IMR-90 (cell line): Measurements from ENCODE around the gene ANKRD40. TPM values are rescaled to one million over a fixed set of nuclear protein-coding genes. Genes with fewer than 3 reads are reported as not detected.

Experiments used
- ATAC-seq: fragments of 200-7000 bp; cut with Tn5 transposase; 2 replicates; pipeline ENCODE4 v1.9.1; 2020; ENCODE audit warnings: low read depth, mild to moderate bottlenecking, moderate library complexity
- BruUV-seq: library from RNA; stranded (reverse); fragments of 400-500 nt; replicated peaks from 2 replicates; lab custom pipeline; 2021; lab: Mats Ljungman, UMichigan
- CTCF ChIA-PET: fragments of 300-600 bp; formaldehyde crosslinking; extraction: SDS; loops from one replicate; lab custom pipeline; 2021; ENCODE audit warnings: antibody characterized with exemption; lab: Yijun Ruan, JAX
- POLR2A ChIA-PET: fragments of 300-600 bp; sonication (Branson Sonifier 250); formaldehyde crosslinking; loops from one replicate; lab custom pipeline; 2022; ENCODE audit warnings: antibody characterized with exemption; ENCODE audit not compliant: unreplicated experiment; lab: Charles Lee
- DNase-seq: peaks from one replicate; pipeline ENCODE4 v3.0.0; 2013
- H2AFZ ChIP-seq: replicated peaks from 2 replicates; pipeline ENCODE3; 2013; ENCODE audit warnings: low read length, mild to moderate bottlenecking; ENCODE audit not compliant: poor library complexity
- H2AK5ac ChIP-seq: 2 replicates; pipeline ENCODE4 v1.6.1; 2013; ENCODE audit warnings: low read depth, low read length, inconsistent platforms
- H2AK9ac ChIP-seq: replicated peaks from 2 replicates; pipeline ENCODE3; 2013; ENCODE audit warnings: mild to moderate bottlenecking, low read depth, low read length, moderate library complexity; ENCODE audit not compliant: poor library complexity
- H2BK120ac ChIP-seq: 2 replicates; pipeline ENCODE4 v1.6.1; 2013; ENCODE audit warnings: low read depth, low read length, inconsistent platforms
- H2BK15ac ChIP-seq: 3 replicates; pipeline ENCODE4 v1.6.1; 2013; ENCODE audit warnings: low read depth, low read length, inconsistent platforms
- H2BK20ac ChIP-seq: 2 replicates; pipeline ENCODE4 v1.6.1; 2013; ENCODE audit warnings: low read depth, mild to moderate bottlenecking, inconsistent platforms, low read length, moderate library complexity
- H2BK5ac ChIP-seq: 2 replicates; pipeline ENCODE4 v1.6.1; 2013; ENCODE audit warnings: mild to moderate bottlenecking, low read depth, low read length, inconsistent platforms; ENCODE audit not compliant: poor library complexity, severe bottlenecking
- H3K14ac ChIP-seq: replicated peaks from 2 replicates; pipeline ENCODE4 v1.6.1; 2013; ENCODE audit warnings: low read depth, low read length, inconsistent platforms
- H3K18ac ChIP-seq: 2 replicates; pipeline ENCODE4 v1.6.1; 2013; ENCODE audit warnings: low read depth, low read length, control low read depth
- H3K23ac ChIP-seq: 2 replicates; pipeline ENCODE4 v1.6.1; 2013; ENCODE audit warnings: low read depth, low read length, inconsistent platforms
- H3K27ac ChIP-seq: 2 replicates; pipeline ENCODE4 v1.5.1; 2013; ENCODE audit warnings: mild to moderate bottlenecking, control low read depth, low read length; ENCODE audit not compliant: insufficient read depth
- H3K27me3 ChIP-seq: 2 replicates; pipeline ENCODE4 v1.6.1; 2013; ENCODE audit warnings: low read length; ENCODE audit not compliant: control insufficient read depth, insufficient read depth
- H3K36me3 ChIP-seq: 2 replicates; pipeline ENCODE4 v1.6.1; 2013; ENCODE audit warnings: low read length, mixed read lengths; ENCODE audit not compliant: control insufficient read depth, insufficient read depth
- H3K4ac ChIP-seq: 2 replicates; pipeline ENCODE4 v1.6.1; 2013; ENCODE audit warnings: low read depth, low read length, inconsistent platforms
- H3K4me1 ChIP-seq: 2 replicates; pipeline ENCODE4 v1.6.1; 2013; ENCODE audit warnings: low read length, mixed read lengths; ENCODE audit not compliant: control insufficient read depth, insufficient read depth
- H3K4me2 ChIP-seq: 2 replicates; pipeline ENCODE4 v1.6.1; 2013; ENCODE audit warnings: low read depth, mild to moderate bottlenecking, control low read depth, low read length, moderate library complexity
- H3K4me3 ChIP-seq: 2 replicates; pipeline ENCODE4 v1.5.1; 2013; ENCODE audit warnings: low read depth, mild to moderate bottlenecking, control low read depth, low read length, moderate library complexity; ENCODE audit not compliant: insufficient read depth
- H3K56ac ChIP-seq: 2 replicates; pipeline ENCODE4 v1.6.1; 2013; ENCODE audit warnings: low read length, inconsistent platforms; ENCODE audit not compliant: insufficient read depth; ENCODE audit errors: extremely low read depth
- H3K79me1 ChIP-seq, 2 experiments: 2 replicates each; pipeline ENCODE4 v1.6.1; 2013; ENCODE audit warnings: low read length in 2 of 2, inconsistent platforms in 1 of 2, low read depth in 1 of 2
- H3K9ac ChIP-seq: 2 replicates; pipeline ENCODE4 v1.6.1; 2013; ENCODE audit warnings: low read depth, low read length, control low read depth
- H3K9me1 ChIP-seq: 2 replicates; pipeline ENCODE4 v1.6.1; 2013; ENCODE audit warnings: low read length, inconsistent platforms; ENCODE audit not compliant: insufficient read depth
- H3K9me3 ChIP-seq: 2 replicates; pipeline ENCODE4 v1.6.1; 2013; ENCODE audit warnings: low read length; ENCODE audit not compliant: control insufficient read depth, insufficient read depth
- H4K20me1 ChIP-seq: 2 replicates; pipeline ENCODE4 v1.6.1; 2013; ENCODE audit warnings: low read length, inconsistent platforms; ENCODE audit not compliant: insufficient read depth
- H4K5ac ChIP-seq: 2 replicates; pipeline ENCODE4 v1.6.1; 2013; ENCODE audit warnings: mild to moderate bottlenecking, low read depth, low read length, control low read depth
- H4K8ac ChIP-seq, 2 experiments: 2 replicates each; pipeline ENCODE4 v1.6.1; 2013; ENCODE audit warnings: low read depth in 2 of 2, low read length in 2 of 2, control low read depth in 1 of 2, inconsistent platforms in 1 of 2
- H4K91ac ChIP-seq: 2 replicates; pipeline ENCODE4 v1.6.1; 2013; ENCODE audit warnings: low read depth, low read length, inconsistent platforms; ENCODE audit not compliant: insufficient read depth
- BHLHE40 ChIP-seq: fragments of 150-350 bp; IDR thresholded peaks from 2 replicates; pipeline ENCODE4 v1.6.1; 2016; ENCODE audit warnings: mild to moderate bottlenecking, low read depth, low read length
- CHD1 ChIP-seq: IDR thresholded peaks from 2 replicates; pipeline ENCODE4 v1.6.1; 2012; ENCODE audit warnings: low read depth, low read length, improper control_type of control experiment
- CTCF ChIP-seq: conservative IDR thresholded peaks from 2 replicates; pipeline ENCODE4 v1.5.1; 2012; ENCODE audit warnings: mild to moderate bottlenecking, low read depth, low read length, improper control_type of control experiment
- ELK1 ChIP-seq: fragments of 150-350 bp; IDR thresholded peaks from 2 replicates; pipeline ENCODE4 v1.6.1; 2016; ENCODE audit warnings: low read depth, mild to moderate bottlenecking, low read length, moderate library complexity, borderline replicate concordance
- MAFK ChIP-seq: IDR thresholded peaks from 2 replicates; pipeline ENCODE4 v1.6.1; 2012; ENCODE audit warnings: low read depth, low read length, improper control_type of control experiment
- MAZ ChIP-seq: IDR thresholded peaks from 2 replicates; pipeline ENCODE4 v1.6.1; 2012; ENCODE audit warnings: low read depth, mild to moderate bottlenecking, low read length, improper control_type of control experiment, moderate library complexity, borderline replicate concordance
- NFE2L2 ChIP-seq: fragments of 150-350 bp; IDR thresholded peaks from 2 replicates; pipeline ENCODE4 v1.6.1; 2016; ENCODE audit warnings: low read depth, mild to moderate bottlenecking, low read length
- POLR2A ChIP-seq: IDR thresholded peaks from 2 replicates; pipeline ENCODE4 v1.6.1; 2012; ENCODE audit warnings: mild to moderate bottlenecking, low read depth, low read length
- RAD21 ChIP-seq: IDR thresholded peaks from 2 replicates; pipeline ENCODE4 v1.6.1; 2012; ENCODE audit warnings: low read length, improper control_type of control experiment
- RCOR1 ChIP-seq: IDR thresholded peaks from 2 replicates; pipeline ENCODE4 v1.6.1; 2012; ENCODE audit warnings: mild to moderate bottlenecking, low read length, improper control_type of control experiment; ENCODE audit not compliant: insufficient replicate concordance
- RFX5 ChIP-seq: IDR thresholded peaks from 2 replicates; pipeline ENCODE4 v1.8.0; 2012; ENCODE audit warnings: low read depth, mild to moderate bottlenecking, low read length, moderate library complexity
- SMC3 ChIP-seq: fragments of 150-350 bp; IDR thresholded peaks from 2 replicates; pipeline ENCODE4 v1.6.1; 2016; ENCODE audit warnings: low read depth, mild to moderate bottlenecking, antibody characterized with exemption, low read length, moderate library complexity
- USF2 ChIP-seq: fragments of 150-350 bp; IDR thresholded peaks from 2 replicates; pipeline ENCODE4 v1.6.1; 2017; ENCODE audit warnings: mild to moderate bottlenecking, antibody characterized with exemption, low read length, low read depth
- WGBS, 2 experiments: methylation state at CpG; one replicate each; pipeline versions ENCODE4 v1.1.5 to v1.1.7; 2013; ENCODE audit warnings: missing lambda C conversion rate in 2 of 2; ENCODE audit not compliant: insufficient read length in 1 of 2; ENCODE audit errors: extremely low coverage in 2 of 2; 5-methylcytosine and 5-hydroxymethylcytosine counted together
- dilution Hi-C: fragments of 300-500 bp; cut with HindIII; formaldehyde crosslinking; loops from one replicate; pipeline ENCODE4 v1.14.3; 2018; ENCODE audit warnings: low sequenced_read_pairs; ENCODE audit not compliant: unreplicated experiment
- in situ Hi-C: fragments of 300-500 bp; cut with MboI; formaldehyde crosslinking; loops from 3 replicates; pipeline ENCODE4 v1.14.3; 2019; ENCODE audit warnings: low sequenced_read_pairs, inconsistent platforms, mixed read lengths
- intact Hi-C: fragments of 100-400 bp; cut with micrococcal nuclease; formaldehyde crosslinking; loops from 2 replicates; pipeline ENCODE4 v1.10.0; 2022
- polyA plus RNA-seq, 3 experiments: library from polyadenylated mRNA; depleted of rRNA; stranded (reverse); fragments of >200 nt; gene quantifications; 2 replicates each; pipeline ENCODE4 v1.2.3, GENCODE V29; 2012; ENCODE audit warnings: low replicate concordance in 1 of 3
- total RNA-seq: library from RNA; depleted of rRNA; stranded (reverse); fragments of >200 nt; gene quantifications from 2 replicates; pipeline ENCODE4 v1.2.3, GENCODE V29; 2012

The ANKRD40 gene
- total and polyA plus RNA-seq, 2 of the 4 experiments (the other 2 are of a cell fraction): 23.4 to 35.8 TPM

GRCh38 chr17:50728881-50729765, 21.4 kb upstream of the ANKRD40 start (continued):
- no peak for TF ChIP-seq RCOR1

GRCh38 chr17:50728112-50728429, 20.4 kb upstream of the ANKRD40 start:
- Histone ChIP-seq H3K23ac (no peak overlapping the region), H4K8ac (no peak overlapping the region), H3K4me3 (no peak overlapping the region), H4K5ac (no peak overlapping the region), H2AFZ (no peak overlapping the region), H4K91ac (no peak overlapping the region), H3K14ac (no peak overlapping the region), H2AK5ac (no peak overlapping the region), H2BK120ac (no peak overlapping the region), H3K9ac (no peak overlapping the region), H3K4me2 (no peak overlapping the region), H2BK5ac (no peak overlapping the region), H3K4ac (no peak overlapping the region), H3K27me3 (no peaks in the 10 kb centered on the region), H3K9me3 (no peaks in the 10 kb centered on the region), H3K56ac (no peak overlapping the region), H3K9me1 (peaks cover 16% of the 10 kb centered on the region), H3K36me3 (0 out of 2 replicates have a peak, but pooled peaks cover 3% of the 10 kb centered on the region), H3K27ac (no peak overlapping the region), H2BK15ac (no peak overlapping the region), H3K18ac (no peak overlapping the region), H2AK9ac (no peak overlapping the region), H2BK20ac (no peak overlapping the region), H4K20me1 (peaks cover 95% of the 10 kb centered on the region), H3K79me1 (peaks cover 0 to 45% of the 10 kb centered on the region in 2 experiments; a peak in 3 of 4 replicates), H3K4me1 (peaks cover 10% of the 10 kb centered on the region)
- in situ Hi-C loops: no loop called here
- WGBS, 2 experiments: no CpG with 5 or more reads among the region's 2 CpGs
- ATAC-seq: no peak
- intact Hi-C loops: no loop called here
- no peak for DNase-seq
- BruUV-seq: no TSS peak
- POLR2A ChIA-PET: interaction anchor here (0.6 kb wide), 1 partner anchor 70 kb away, joined by 9 read pairs; no protein-coding TSS in a partner anchor
- CTCF ChIA-PET: no interaction called here
- dilution Hi-C loops: no loop called here
- TF ChIP-seq POLR2A: no peak
- no peak for TF ChIP-seq RFX5
- no peak for TF ChIP-seq BHLHE40
- no peak for TF ChIP-seq CTCF
- no peak for TF ChIP-seq MAZ
- TF ChIP-seq SMC3: no peak
- TF ChIP-seq MAFK: no peak
- no peak for TF ChIP-seq NFE2L2
- TF ChIP-seq CHD1: no peak
- no peak for TF ChIP-seq RAD21
- TF ChIP-seq ELK1: no peak
- TF ChIP-seq USF2: no peak
